GM12878 (cell line): ENCODE results near the gene ITPRIP. TPM values are rescaled to one million over a fixed set of nuclear protein-coding genes. Genes with fewer than 3 reads are reported as not detected.

Experiments used
- BACH1 ChIP-seq: fragments of 450-650 bp; IDR thresholded peaks from 2 replicates; pipeline ENCODE4 v1.6.1; 2017; ENCODE audit warnings: mild to moderate bottlenecking, borderline replicate concordance
- CTCF ChIP-seq, 3 experiments: IDR thresholded peaks in 2 of 3; conservative IDR thresholded peaks in 1 of 3; 2 replicates each; pipeline ENCODE4 v1.5.1; 2011; ENCODE audit warnings: low read depth in 3 of 3, low read length in 3 of 3, mild to moderate bottlenecking in 3 of 3, control low read depth in 2 of 3, moderate library complexity in 2 of 3, inconsistent platforms in 1 of 3, mixed read lengths in 1 of 3; ENCODE audit not compliant: control insufficient read depth in 2 of 3, insufficient read depth in 1 of 3; ENCODE audit errors: extremely low read depth in 1 of 3
- EGR1 ChIP-seq, 2 experiments: IDR thresholded peaks; 1 replicate in 1 of 2; 2 replicates in 1 of 2; pipeline ENCODE4 v1.6.1; 2011 to 2012; ENCODE audit warnings: low read depth in 2 of 2, low read length in 2 of 2, borderline replicate concordance in 1 of 2, mild to moderate bottlenecking in 1 of 2, moderate library complexity in 1 of 2
- FOXK2 ChIP-seq: fragments of 450-650 bp; IDR thresholded peaks from 2 replicates; pipeline ENCODE4 v1.6.1; 2017; ENCODE audit warnings: mild to moderate bottlenecking, moderate library complexity
- HDGF ChIP-seq: fragments of 450-650 bp; IDR thresholded peaks from 2 replicates; pipeline ENCODE4 v1.6.1; 2016; ENCODE audit warnings: antibody characterized with exemption
- IRF3 ChIP-seq: fragments of 450-650 bp; IDR thresholded peaks from 2 replicates; pipeline ENCODE4 v1.6.1; 2014; ENCODE audit warnings: mild to moderate bottlenecking
- KLF5 ChIP-seq: fragments of 450-650 bp; IDR thresholded peaks from 2 replicates; pipeline ENCODE4 v1.6.1; 2014; ENCODE audit warnings: mild to moderate bottlenecking; ENCODE audit not compliant: partially characterized antibody
- MEF2B ChIP-seq: fragments of 450-650 bp; IDR thresholded peaks from 2 replicates; pipeline ENCODE4 v1.6.1; 2018; ENCODE audit warnings: mild to moderate bottlenecking, moderate library complexity; ENCODE audit not compliant: partially characterized antibody, poor library complexity, severe bottlenecking
- REST ChIP-seq: IDR thresholded peaks from 2 replicates; pipeline ENCODE4 v1.6.1; 2012; ENCODE audit warnings: mild to moderate bottlenecking, low read depth, low read length
- SMAD1 ChIP-seq: fragments of 450-650 bp; IDR thresholded peaks from 2 replicates; pipeline ENCODE4 v1.6.1; 2018; ENCODE audit warnings: mild to moderate bottlenecking, low read depth; ENCODE audit not compliant: partially characterized antibody
- SMAD5 ChIP-seq: IDR thresholded peaks from 2 replicates; pipeline ENCODE4 v1.6.1; 2016; ENCODE audit warnings: antibody characterized with exemption, low read depth
- SREBF2 ChIP-seq: IDR thresholded peaks from 2 replicates; pipeline ENCODE4 v1.6.1; 2012; ENCODE audit warnings: mild to moderate bottlenecking, low read length
- SRF ChIP-seq, 2 experiments: IDR thresholded peaks; 2 replicates each; pipeline ENCODE4 v1.6.1; 2011; ENCODE audit warnings: low read depth in 2 of 2, low read length in 2 of 2, mild to moderate bottlenecking in 1 of 2, moderate library complexity in 1 of 2
- TCF12 ChIP-seq: IDR thresholded peaks from 2 replicates; pipeline ENCODE4 v1.6.1; 2011; ENCODE audit warnings: low read depth, mild to moderate bottlenecking, low read length
- ZBED1 ChIP-seq: IDR thresholded peaks from 2 replicates; pipeline ENCODE4 v1.6.1; 2016; ENCODE audit warnings: borderline replicate concordance
- ZBTB4 ChIP-seq: fragments of 450-650 bp; formaldehyde crosslinking; IDR thresholded peaks from 2 replicates; pipeline ENCODE4 v1.4.0; 2022; ENCODE audit warnings: mild to moderate bottlenecking, moderate library complexity
- ZNF207 ChIP-seq: fragments of 450-650 bp; IDR thresholded peaks from 2 replicates; pipeline ENCODE4 v1.6.1; 2014; ENCODE audit warnings: antibody characterized with exemption, mild to moderate bottlenecking, borderline replicate concordance
- polyA plus RNA-seq, 11 experiments: library from polyadenylated mRNA; depleted of rRNA in 4 of 11; unstranded in 6 of 11; stranded (reverse) in 5 of 11; fragments of >200 nt; fragmentation: Nextera tagmentation in 4 of 11; fragmentation: Illumina TruSeq in 1 of 11; extraction: Ambion mirVana in 4 of 11; extraction: Trizol in 1 of 11; gene quantifications; 1 replicate in 1 of 11; 2 replicates in 10 of 11; pipeline versions ENCODE4 v1.2.1 to v1.2.3, GENCODE V29; 2011 to 2016; ENCODE audit warnings: inconsistent platforms in 2 of 11, missing spikeins in 2 of 11, low read depth in 1 of 11
- total RNA-seq, 4 experiments: library from RNA; depleted of rRNA in 3 of 4; stranded (reverse); fragments of >200 nt in 3 of 4; fragmentation: Illumina TruSeq in 1 of 4; extraction: Trizol in 1 of 4; gene quantifications; 2 replicates each; pipeline versions ENCODE4 v1.2.1 to v1.2.3, GENCODE V29; 2013 to 2021

The ITPRIP gene
- total and polyA plus RNA-seq, 10 of the 15 experiments (the other 5 are each of a cell fraction or from before 2014, with no cell fraction given) = 0.82 to 10.4 (median 5.9) TPM

- TF ChIP-seq REST (no peak), SREBF2 (peak; percentile 32; the same call in 1 of the 2 replicates), FOXK2 (no peak), ZNF207 (0 out of 2 replicates have a peak, but pooled peaks have one; percentile 56), HDGF (no peak), IRF3 (peak; percentile 79), CTCF (IDR thresholded peaks at IDR 0.05 in 2 of 3, conservative IDR thresholded peaks at IDR 0.05 in 1 of 3; ENCODE audit: control insufficient read depth in 2 of 3, extremely low read depth in 1 of 3, insufficient read depth in 1 of 3, low read depth in 3 of 3, low read length in 3 of 3) (no peak), ZBTB4 (CRISPR knock-in tag) (no peak), ZBED1 (0 out of 2 replicates have a peak, but pooled peaks have one; percentile 18), KLF5 (peak; percentile 85), TCF12 (0 out of 2 replicates have a peak, but pooled peaks have one; percentile 18), MEF2B (peak; percentile 62), SMAD5 (peak; percentile 82), EGR1 (IDR thresholded peaks at IDR 0.05; ENCODE audit: borderline replicate concordance in 1 of 2, low read depth in 2 of 2, low read length in 2 of 2) (no peak), BACH1 (peak; percentile 81), SMAD1 (no peak), SRF (IDR thresholded peaks at IDR 0.05; ENCODE audit: low read depth in 2 of 2, low read length in 2 of 2) (peak in 1 of 2 experiments; percentile 46; a peak in 1 of 4 replicates)
Measured at GRCh38 chr10:104268713-104269645, 69.3 kb downstream of the ITPRIP start, which contains the start of gene GSTO2 (continued).
